Prostate gland (tissue), 2 donors: ENCODE results near the gene RELL1.

Experiments
- CTCF ChIP-seq, 4 experiments: fragments of 200-600 bp in 2 of 4; fragments of 450-650 bp in 2 of 4; sonication (generic) in 2 of 4; IDR thresholded peaks; 1 replicate in 3 of 4; 2 replicates in 1 of 4; pipeline ENCODE4 v1.5.1; 2016 to 2019; ENCODE audit warnings: antibody characterized with exemption in 4 of 4, mild to moderate bottlenecking in 2 of 4, moderate library complexity in 2 of 4
- POLR2A ChIP-seq: fragments of 450-650 bp; IDR thresholded peaks from one replicate; pipeline ENCODE4 v1.6.1; 2016; ENCODE audit warnings: antibody characterized with exemption, mild to moderate bottlenecking
- POLR2AphosphoS5 ChIP-seq: sonication (generic); formaldehyde crosslinking; IDR thresholded peaks from one replicate; pipeline ENCODE4 v1.6.1; 2017; ENCODE audit warnings: antibody characterized with exemption

GRCh38 chr4:37674439-37674838, 11.7 kb downstream of the RELL1 start:
- TF ChIP-seq CTCF (IDR thresholded peaks at IDR 0.05) = no peak
- TF ChIP-seq POLR2AphosphoS5 = no peak
- TF ChIP-seq POLR2A = no peak
